Endothelial cell of umbilical vein (primary cell): Measurements from ENCODE around the gene HSPB2. TPM values are rescaled to one million over a fixed set of nuclear protein-coding genes. Genes with fewer than 3 reads are reported as not detected.

Experiments used
- BruUV-seq: library from RNA; stranded (reverse); fragments of 400-500 nt; replicated peaks from 2 replicates; lab custom pipeline; 2021; lab: Mats Ljungman, UMichigan
- CTCF ChIA-PET: fragments of 300-600, 350-600 bp; sonication (Branson Sonifier 250); formaldehyde crosslinking; loops from one replicate; lab custom pipeline; 2021; ENCODE audit warnings: antibody characterized with exemption, inconsistent platforms; lab: Charles Lee
- POLR2A ChIA-PET: fragments of 300-600, 350-600 bp; sonication (Branson Sonifier 250); formaldehyde crosslinking; loops from one replicate; lab custom pipeline; 2021; ENCODE audit warnings: antibody characterized with exemption, inconsistent platforms; lab: Charles Lee
- DNase-seq: peaks from one replicate; pipeline ENCODE4 v3.0.0-alpha.2; 2011; ENCODE audit warnings: low read depth, low spot score
- FAIRE-seq: peaks from 2 replicates; lab custom pipeline; 2011; peaks lifted over from hg19 to GRCh38; lab: Jason Lieb, UNC
- H2AFZ ChIP-seq: 2 replicates; pipeline ENCODE4 v1.6.0; 2012; ENCODE audit warnings: low read depth, low read length, control low read depth, inconsistent platforms
- H3K27ac ChIP-seq: 2 replicates; pipeline ENCODE4 v1.5.1; 2011; ENCODE audit warnings: low read depth, mild to moderate bottlenecking, control low read depth, low read length, moderate library complexity; ENCODE audit not compliant: insufficient read depth
- H3K27me3 ChIP-seq, 2 experiments: 2 replicates each; pipeline versions ENCODE4 v1.6.0 to v1.6.1; 2011; ENCODE audit warnings: low read length in 2 of 2, mixed read lengths in 1 of 2; ENCODE audit not compliant: control insufficient read depth in 2 of 2, insufficient read depth in 2 of 2
- H3K36me3 ChIP-seq, 2 experiments: 2 replicates in 1 of 2; 3 replicates in 1 of 2; pipeline ENCODE4 v1.5.1; 2011; ENCODE audit warnings: low read length in 2 of 2, mild to moderate bottlenecking in 1 of 2, moderate library complexity in 1 of 2; ENCODE audit not compliant: control insufficient read depth in 2 of 2, insufficient read depth in 2 of 2; ENCODE audit errors: extremely low read depth in 1 of 2
- H3K4me1 ChIP-seq: 3 replicates; pipeline ENCODE4 v1.5.1; 2011; ENCODE audit warnings: mild to moderate bottlenecking, low read length; ENCODE audit not compliant: control insufficient read depth, insufficient read depth; ENCODE audit errors: extremely low read depth
- H3K4me2 ChIP-seq: 2 replicates; pipeline ENCODE4 v1.6.1; 2011; ENCODE audit warnings: low read length, control low read depth, mixed read lengths; ENCODE audit not compliant: insufficient read depth
- H3K4me3 ChIP-seq, 3 experiments: fragments of 200-600 bp in 1 of 3; sonication (generic), shearing (Covaris generic) in 1 of 3; replicated peaks in 1 of 3; 2 replicates each; pipeline ENCODE4 v1.5.1; 2011 to 2016; ENCODE audit warnings: control low read depth in 3 of 3, low read length in 3 of 3, mild to moderate bottlenecking in 2 of 3, inconsistent platforms in 1 of 3, low read depth in 1 of 3, moderate library complexity in 1 of 3; ENCODE audit not compliant: insufficient read depth in 1 of 3
- H3K79me2 ChIP-seq: 2 replicates; pipeline ENCODE4 v1.6.0; 2012; ENCODE audit warnings: low read length, inconsistent platforms; ENCODE audit not compliant: control insufficient read depth, insufficient read depth
- H3K9ac ChIP-seq: replicated peaks from 2 replicates; pipeline ENCODE3; 2011; ENCODE audit warnings: low read length, control low read depth; ENCODE audit not compliant: insufficient read depth; ENCODE audit errors: extremely low read depth
- H3K9me1 ChIP-seq: replicated peaks from 3 replicates; pipeline ENCODE4 v1.6.0; 2011; ENCODE audit warnings: mild to moderate bottlenecking, low read length; ENCODE audit not compliant: control insufficient read depth, insufficient read depth; ENCODE audit errors: extremely low read depth
- H3K9me3 ChIP-seq: replicated peaks from 2 replicates; pipeline ENCODE4 v1.5.1; 2012; ENCODE audit warnings: low read length, inconsistent platforms; ENCODE audit not compliant: control insufficient read depth, insufficient read depth
- H4K20me1 ChIP-seq: replicated peaks from 2 replicates; pipeline ENCODE3; 2011; ENCODE audit warnings: mild to moderate bottlenecking, low read length; ENCODE audit not compliant: control insufficient read depth, insufficient read depth; ENCODE audit errors: extremely low read depth
- EZH2 ChIP-seq: IDR thresholded peaks from 2 replicates; pipeline ENCODE4 v1.6.1; 2012; ENCODE audit warnings: borderline replicate concordance, low read depth, mild to moderate bottlenecking, moderate library complexity, low read length, inconsistent platforms; ENCODE audit not compliant: severe bottlenecking
- FOS ChIP-seq: IDR thresholded peaks from 2 replicates; pipeline ENCODE4 v1.6.1; 2011; ENCODE audit warnings: mild to moderate bottlenecking, low read length, moderate library complexity, borderline replicate concordance; ENCODE audit not compliant: insufficient read depth
- GATA2 ChIP-seq: IDR thresholded peaks from 2 replicates; pipeline ENCODE4 v1.7.0; 2011; ENCODE audit warnings: low read depth, mild to moderate bottlenecking, moderate library complexity, mixed read lengths, low read length; ENCODE audit not compliant: insufficient read length, insufficient read depth
- JUN ChIP-seq: IDR thresholded peaks from 2 replicates; pipeline ENCODE4 v1.6.1; 2011; ENCODE audit warnings: borderline replicate concordance, low read depth; ENCODE audit not compliant: insufficient read length, insufficient read depth
- MYC ChIP-seq: IDR thresholded peaks from one replicate; pipeline ENCODE4 v1.6.1; 2011; ENCODE audit warnings: mild to moderate bottlenecking, low read depth, low read length
- POLR2A ChIP-seq: IDR thresholded peaks from 2 replicates; pipeline ENCODE4 v1.6.1; 2012; ENCODE audit warnings: low read depth, mild to moderate bottlenecking, control low read depth, low read length
- POLR2AphosphoS5 ChIP-seq: IDR thresholded peaks from 2 replicates; pipeline ENCODE4 v1.6.1; 2012; ENCODE audit warnings: low read depth, mild to moderate bottlenecking, control low read depth, low read length, moderate library complexity; ENCODE audit not compliant: insufficient read depth
- dilution Hi-C: fragments of 300-500 bp; cut with MboI; formaldehyde crosslinking; loops from one replicate; pipeline ENCODE4 v1.15.0; 2019; ENCODE audit warnings: low sequenced_read_pairs; ENCODE audit not compliant: extremely low pct_ligation_motif_present
- intact Hi-C: fragments of 100-400 bp; cut with micrococcal nuclease; formaldehyde crosslinking; loops from one replicate; pipeline ENCODE4 v1.10.0; 2022
- polyA plus RNA-seq, 4 experiments: library from polyadenylated mRNA; depleted of rRNA in 3 of 4; stranded (reverse) in 3 of 4; unstranded in 1 of 4; fragments of >200 nt; gene quantifications; 2 replicates each; pipeline versions ENCODE4 v1.2.1 to v1.2.3, GENCODE V29; 2011 to 2012; ENCODE audit warnings: missing spikeins in 1 of 4
- total RNA-seq: library from RNA; stranded (reverse); gene quantifications from 2 replicates; pipeline ENCODE4 v1.2.3, GENCODE V29; 2021
- TF ChIP-seq, protein P1 (sequence below), 2 donors: IDR thresholded peaks; 1 replicate in 1 of 2; 2 replicates in 1 of 2; pipeline ENCODE4 v1.5.1; 2011; ENCODE audit warnings: low read length in 2 of 2, mild to moderate bottlenecking in 2 of 2, moderate library complexity in 2 of 2, control low read depth in 1 of 2, inconsistent platforms in 1 of 2, low read depth in 1 of 2; ENCODE audit not compliant: insufficient read depth in 1 of 2; ENCODE audit errors: extremely low read depth in 1 of 2
- TF ChIP-seq, protein P2 (sequence below): IDR thresholded peaks from 2 replicates; pipeline ENCODE4 v1.6.1; 2011; ENCODE audit not compliant: insufficient read depth, insufficient read length

HSPB2 gene
- total and polyA plus RNA-seq, 2 donors (not counting 3 experiments of a cell fraction or from before 2014, with no cell fraction given), result not detected

DNA sequence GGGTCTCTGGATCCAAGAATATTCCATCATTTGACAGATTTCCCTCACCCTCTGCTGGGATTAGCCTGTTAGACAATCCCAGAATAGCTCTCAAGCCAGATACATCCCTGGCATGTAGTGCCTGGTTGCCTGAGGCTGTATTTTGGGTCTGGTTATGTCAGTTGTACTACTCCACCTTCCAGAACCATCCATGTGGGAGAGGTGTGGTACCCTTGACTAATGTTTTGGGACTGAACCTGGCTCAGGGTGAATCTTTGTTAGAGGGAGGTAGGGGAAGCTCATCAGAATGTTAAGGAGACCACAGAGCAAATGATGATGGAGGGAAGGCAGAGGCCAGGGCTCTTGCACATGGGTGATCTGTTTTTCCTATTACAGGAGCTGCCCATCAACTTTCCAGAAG is 11.4 kb downstream of the HSPB2 start:
- ChIA-PET POLR2A (no interaction called here), CTCF (interaction anchor here (0.9 to 1.2 kb wide), 4 partner anchors 9 to 58 kb away, joined by 3 read pairs; partner anchors contain the start of gene ALG9)
- intact Hi-C loops (no loop called here), dilution Hi-C loops (no loop called here)
- Histone ChIP-seq H3K36me3 (no peaks in the 10 kb centered on the region), H3K4me1 (peaks cover 28% of the 10 kb centered on the region), H3K9ac (peak overlapping the region; percentile 34), H3K27ac (peak overlapping the region; percentile 59), H4K20me1 (no peaks in the 10 kb centered on the region), H2AFZ (peak overlapping the region; percentile 89), H3K4me2 (peak overlapping the region; percentile 17), H3K9me1 (no peaks in the 10 kb centered on the region), H3K4me3 (no peak overlapping the region), H3K9me3 (no peaks in the 10 kb centered on the region), H3K27me3 (no peaks in the 10 kb centered on the region), H3K79me2 (no peaks in the 10 kb centered on the region)
- FAIRE-seq (no peak), DNase-seq (no peak)
- no TSS peak for BruUV-seq
- TF ChIP-seq MYC, result no peak
- TF ChIP-seq, protein P1, sequence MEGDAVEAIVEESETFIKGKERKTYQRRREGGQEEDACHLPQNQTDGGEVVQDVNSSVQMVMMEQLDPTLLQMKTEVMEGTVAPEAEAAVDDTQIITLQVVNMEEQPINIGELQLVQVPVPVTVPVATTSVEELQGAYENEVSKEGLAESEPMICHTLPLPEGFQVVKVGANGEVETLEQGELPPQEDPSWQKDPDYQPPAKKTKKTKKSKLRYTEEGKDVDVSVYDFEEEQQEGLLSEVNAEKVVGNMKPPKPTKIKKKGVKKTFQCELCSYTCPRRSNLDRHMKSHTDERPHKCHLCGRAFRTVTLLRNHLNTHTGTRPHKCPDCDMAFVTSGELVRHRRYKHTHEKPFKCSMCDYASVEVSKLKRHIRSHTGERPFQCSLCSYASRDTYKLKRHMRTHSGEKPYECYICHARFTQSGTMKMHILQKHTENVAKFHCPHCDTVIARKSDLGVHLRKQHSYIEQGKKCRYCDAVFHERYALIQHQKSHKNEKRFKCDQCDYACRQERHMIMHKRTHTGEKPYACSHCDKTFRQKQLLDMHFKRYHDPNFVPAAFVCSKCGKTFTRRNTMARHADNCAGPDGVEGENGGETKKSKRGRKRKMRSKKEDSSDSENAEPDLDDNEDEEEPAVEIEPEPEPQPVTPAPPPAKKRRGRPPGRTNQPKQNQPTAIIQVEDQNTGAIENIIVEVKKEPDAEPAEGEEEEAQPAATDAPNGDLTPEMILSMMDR (IDR thresholded peaks at IDR 0.05; ENCODE audit: extremely low read depth in 1 of 2, insufficient read depth in 1 of 2, low read depth in 1 of 2, low read length in 2 of 2), result no peak
- TF ChIP-seq JUN, result no peak

DNA sequence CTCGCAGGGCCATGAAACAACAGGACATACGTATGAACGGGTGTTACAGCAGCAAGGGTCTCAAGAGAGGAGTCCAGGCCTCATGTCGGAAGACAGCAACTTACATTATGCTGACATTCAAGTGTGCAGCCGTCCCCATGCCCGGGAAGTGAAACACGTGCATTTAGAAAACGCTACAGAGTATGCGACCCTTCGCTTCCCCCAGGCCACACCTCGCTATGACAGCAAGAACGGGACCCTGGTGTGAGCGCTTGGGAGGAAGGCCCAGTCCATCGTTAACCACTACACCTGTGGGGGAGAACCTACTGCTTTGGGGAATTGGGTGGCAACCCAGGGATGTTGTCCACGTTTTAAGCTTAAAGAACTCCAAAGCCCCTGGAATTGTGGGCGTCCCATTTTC is 13.4 kb downstream of the HSPB2 start:
- DNase-seq (no peak), FAIRE-seq (no peak)
- Histone ChIP-seq H3K4me2 (peak overlapping the region; percentile 75), H3K9me3 (no peaks in the 10 kb centered on the region), H3K27me3 (no peaks in the 10 kb centered on the region), H3K4me3 (no peak overlapping the region), H3K36me3 (no peaks in the 10 kb centered on the region), H3K4me1 (peaks cover 28% of the 10 kb centered on the region), H3K79me2 (no peaks in the 10 kb centered on the region), H3K9me1 (no peaks in the 10 kb centered on the region), H4K20me1 (no peaks in the 10 kb centered on the region), H2AFZ (peak overlapping the region; percentile 98), H3K27ac (peak overlapping the region; percentile 98), H3K9ac (no peak overlapping the region)
- intact Hi-C loops, result loop anchor here (2.0 to 5.0 kb wide), 6 partner anchors 49 to 355 kb away; partner anchors contain the start of genes ALG9, BCO2, SDHD and SIK2
- dilution Hi-C loops, result no loop called here
- ChIA-PET CTCF (interaction anchor here (1.0 to 2.1 kb wide), 12 partner anchors 8 to 97 kb away, joined by 4 to 36 read pairs (median 6); partner anchors contain the start of gene DIXDC1), POLR2A (interaction anchor here (0.6 to 1.3 kb wide), 3 partner anchors 7 to 107 kb away, joined by 3 read pairs; partner anchors contain the start of gene C11orf52)
- TF ChIP-seq POLR2A, result no peak
- TF ChIP-seq FOS, result no peak
- no peak for TF ChIP-seq GATA2
- TF ChIP-seq, protein P2, sequence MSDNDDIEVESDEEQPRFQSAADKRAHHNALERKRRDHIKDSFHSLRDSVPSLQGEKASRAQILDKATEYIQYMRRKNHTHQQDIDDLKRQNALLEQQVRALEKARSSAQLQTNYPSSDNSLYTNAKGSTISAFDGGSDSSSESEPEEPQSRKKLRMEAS, result no peak
- TF ChIP-seq JUN, result no peak
- no peak for TF ChIP-seq EZH2
- no peak for TF ChIP-seq POLR2AphosphoS5
- BruUV-seq, result no TSS peak
